GM18517 (cell line): Measurements from ENCODE around the gene EVA1A.
A peak's percentile ranks its signal among the peaks of the same experiment; 100 is the strongest.
"Not testable (repeated sequence)": the region's sequence is repeated elsewhere in the genome, so short reads cannot be mapped to it uniquely, and the experiment has no call there.

Experiments
- ATAC-seq: cut with Tn5 transposase; IDR thresholded peaks from one replicate; pipeline ENCODE4 v1.9.1; 2021; ENCODE audit warnings: mild to moderate bottlenecking, moderate library complexity; ENCODE audit not compliant: unreplicated experiment

EVA1A gene

GRCh38 chr2:75489721-75490120 lies 71.0 kb downstream of the EVA1A start:
- no peak for ATAC-seq

DNA sequence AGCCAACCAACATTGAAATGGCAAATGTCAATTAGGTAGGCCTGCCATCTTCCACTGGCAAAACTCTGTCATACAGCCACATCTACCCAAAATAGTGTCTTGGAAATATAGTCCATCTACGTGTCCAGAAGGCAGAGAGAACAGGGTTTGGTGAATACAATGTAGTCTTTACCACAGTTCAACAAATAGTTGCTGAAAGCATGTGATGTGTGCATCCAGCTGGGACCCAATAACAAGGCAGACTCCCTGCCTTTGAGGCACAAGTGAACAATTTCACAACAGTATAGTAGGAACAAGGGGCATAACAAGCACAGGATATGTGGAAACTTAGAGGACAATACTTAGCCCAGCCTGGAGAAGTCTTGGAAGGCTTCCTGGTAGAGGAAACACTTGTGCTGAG lies 72.6 kb downstream of the EVA1A start:
- ATAC-seq, result no peak

- not testable (repeated sequence) for ATAC-seq
These were observed 74.0 kb downstream of the EVA1A start for GRCh38 chr2:75486735-75487134.

GRCh38 chr2:75484840-75485239 lies 75.9 kb downstream of the EVA1A start:
- ATAC-seq, result no peak

DNA sequence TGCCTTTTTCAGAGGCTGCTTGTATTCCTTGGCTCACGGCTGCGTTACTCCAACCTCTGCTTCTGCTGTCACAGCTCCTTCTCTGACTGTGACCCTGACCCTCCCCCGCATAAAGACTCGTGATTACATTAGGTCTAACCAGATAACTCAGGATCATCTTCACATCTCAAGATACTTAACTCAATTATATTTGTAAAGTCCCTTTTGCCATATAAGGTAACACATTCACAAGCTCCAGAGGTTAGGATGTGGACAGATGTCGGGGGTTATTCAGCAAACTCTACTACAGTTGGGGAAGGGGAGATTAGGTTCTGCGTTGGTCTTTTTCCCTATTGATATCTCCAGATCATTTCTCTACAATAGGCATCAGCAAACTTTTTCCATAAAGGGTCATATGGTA lies 76.9 kb downstream of the EVA1A start:
- ATAC-seq, result no peak

DNA sequence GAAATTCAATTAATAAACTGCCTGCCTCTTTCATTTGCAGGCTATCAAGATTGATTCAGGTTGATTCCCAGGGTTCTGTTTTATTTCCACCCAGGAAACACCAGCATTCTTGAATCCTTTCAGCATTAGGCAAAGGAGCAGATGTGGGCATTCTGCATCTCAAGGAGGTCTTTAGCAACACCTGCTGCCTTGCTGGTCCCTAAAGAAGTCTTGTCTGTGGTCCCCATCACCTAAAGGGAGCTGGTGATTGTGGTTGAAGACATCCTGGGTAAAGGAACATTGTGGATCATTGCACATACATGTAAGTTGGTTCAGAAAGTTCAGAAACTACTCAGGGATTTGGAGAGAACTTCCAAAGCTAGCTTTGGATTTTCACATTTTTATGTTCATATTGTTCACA lies 78.3 kb downstream of the EVA1A start:
- ATAC-seq, result no peak

GRCh38 chr2:75480971-75481836 lies 79.5 kb downstream of the EVA1A start:
- ATAC-seq, result no peak

- ATAC-seq, result not testable (repeated sequence)
These were observed 83.0 kb downstream of the EVA1A start for GRCh38 chr2:75477696-75478095.

GRCh38 chr2:75476761-75477160 lies 84.0 kb downstream of the EVA1A start:
- no peak for ATAC-seq

- no peak for ATAC-seq
These were observed 84.8 kb downstream of the EVA1A start for GRCh38 chr2:75475976-75476375.

- ATAC-seq, result no peak
These were observed 85.7 kb downstream of the EVA1A start for GRCh38 chr2:75475049-75475448.

DNA sequence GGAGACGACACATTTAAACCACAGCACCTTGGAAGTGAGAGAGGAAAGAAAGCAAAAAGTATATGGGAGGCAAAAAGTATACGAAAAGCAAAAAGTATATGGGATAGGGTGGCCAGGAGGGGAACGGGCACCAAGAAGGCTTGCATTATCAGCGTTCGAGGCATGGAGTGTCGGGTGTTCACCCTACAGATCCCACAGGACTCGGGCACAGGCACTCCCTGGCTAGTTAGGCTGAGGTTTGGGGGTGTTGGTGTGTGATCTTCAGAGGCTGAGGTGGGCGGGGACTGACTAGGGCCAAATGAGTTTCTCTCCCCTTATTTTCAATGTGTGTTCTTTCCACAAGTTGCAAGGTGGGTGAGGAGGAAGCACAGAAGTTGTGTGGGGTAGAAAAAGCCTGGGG lies 86.6 kb downstream of the EVA1A start:
- ATAC-seq, result no peak

GRCh38 chr2:75466708-75467311 lies 93.9 kb downstream of the EVA1A start:
- no peak for ATAC-seq

DNA sequence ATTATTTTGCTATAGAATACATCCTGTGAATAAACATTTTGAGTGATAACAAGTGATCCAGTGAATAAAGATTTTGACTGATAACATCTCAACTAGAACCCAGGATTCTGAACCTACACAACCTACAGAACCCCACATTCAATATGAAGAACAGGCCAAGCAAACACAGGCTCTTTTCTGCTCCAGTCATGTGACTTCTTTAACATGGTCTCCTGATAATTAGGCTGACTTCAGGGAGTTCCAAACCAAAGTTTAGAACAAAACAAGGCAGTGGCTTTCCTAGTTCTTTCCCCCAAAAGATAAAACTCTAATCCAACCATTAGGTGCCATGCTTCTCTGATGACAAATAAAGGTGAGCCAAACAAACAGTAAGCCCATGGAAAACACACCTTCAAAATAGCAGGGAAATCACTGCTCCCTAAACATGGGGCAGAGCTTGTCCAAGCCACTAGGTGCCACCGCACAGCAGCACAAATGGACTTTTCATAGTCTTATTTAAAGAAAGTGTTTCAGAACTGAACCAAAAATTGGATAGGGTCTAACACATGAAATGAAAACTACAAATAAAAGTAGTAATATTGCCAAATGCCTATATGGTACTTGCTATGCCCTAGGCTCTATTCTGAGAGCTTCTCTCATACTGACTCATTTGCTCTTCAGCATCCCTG lies 95.3 kb downstream of the EVA1A start:
- ATAC-seq, result no peak

DNA sequence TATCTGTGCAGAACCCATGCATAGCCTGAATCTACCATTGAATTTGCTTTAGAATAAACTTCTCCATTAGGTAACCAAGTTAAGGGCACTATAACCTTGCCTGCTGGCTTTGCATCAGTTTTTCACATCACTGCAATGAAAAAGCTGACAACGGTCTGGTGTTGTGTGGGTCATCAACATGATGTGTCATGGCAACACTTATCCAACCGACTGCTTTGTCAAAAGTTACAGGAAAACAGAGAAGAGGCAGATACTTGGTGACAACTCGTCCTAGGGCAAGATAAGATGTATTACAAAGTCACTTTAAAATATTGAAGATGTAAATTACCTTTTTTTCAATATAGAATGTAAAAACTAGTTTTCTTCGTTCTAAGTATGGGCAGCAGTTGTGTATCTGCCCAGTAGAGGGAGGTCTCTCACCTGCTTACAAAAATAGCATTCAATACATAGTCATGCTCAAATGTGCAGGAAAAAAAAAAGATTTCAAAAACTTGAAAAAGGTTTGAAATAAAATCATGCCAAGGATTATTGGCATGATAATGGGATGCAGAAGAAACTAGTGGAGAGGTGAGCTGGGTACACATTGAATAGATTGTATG lies 96.3 kb downstream of the EVA1A start:
- peak; percentile 58 for ATAC-seq

DNA sequence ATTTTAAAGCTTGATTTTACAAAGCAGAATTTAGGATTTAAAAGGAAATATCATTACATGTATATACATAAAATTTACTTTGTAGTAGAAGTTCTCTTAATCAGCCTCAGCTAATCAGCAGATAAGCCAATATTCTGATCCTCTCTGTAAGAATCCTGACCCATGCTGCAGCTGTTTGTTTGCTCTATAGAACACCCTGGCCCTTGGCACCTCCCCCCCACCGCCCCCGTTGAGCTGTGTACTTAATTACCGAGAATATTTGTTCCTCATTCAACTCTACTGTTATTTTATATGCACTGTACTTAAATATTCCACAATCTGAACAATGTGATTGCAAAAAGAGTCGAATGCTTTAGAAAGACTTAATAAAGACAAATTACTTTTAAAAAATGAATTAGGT lies 98.0 kb downstream of the EVA1A start:
- ATAC-seq, result no peak

DNA sequence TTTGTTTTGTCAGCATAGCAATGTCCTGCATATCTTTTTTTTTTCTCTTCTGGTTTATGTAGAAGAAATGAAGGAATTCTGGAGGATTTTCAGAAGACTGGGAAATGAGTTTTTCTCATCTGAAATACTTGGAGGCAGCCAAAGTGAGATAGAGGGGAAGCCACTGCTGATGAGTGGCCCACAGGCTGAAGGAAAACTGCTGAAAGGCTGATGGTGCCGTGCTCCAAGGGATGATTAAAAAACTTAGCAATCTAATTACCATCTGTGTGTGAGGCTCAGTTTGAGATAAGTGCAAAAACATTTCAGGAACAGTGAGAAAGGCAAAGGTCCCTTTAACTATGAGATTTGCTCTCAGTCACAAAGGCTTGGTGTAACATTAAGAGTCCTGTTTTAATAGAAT lies 98.5 kb downstream of the EVA1A start:
- no peak for ATAC-seq

- no peak for ATAC-seq
These were observed 100.1 kb downstream of the EVA1A start for GRCh38 chr2:75460630-75461029.

DNA sequence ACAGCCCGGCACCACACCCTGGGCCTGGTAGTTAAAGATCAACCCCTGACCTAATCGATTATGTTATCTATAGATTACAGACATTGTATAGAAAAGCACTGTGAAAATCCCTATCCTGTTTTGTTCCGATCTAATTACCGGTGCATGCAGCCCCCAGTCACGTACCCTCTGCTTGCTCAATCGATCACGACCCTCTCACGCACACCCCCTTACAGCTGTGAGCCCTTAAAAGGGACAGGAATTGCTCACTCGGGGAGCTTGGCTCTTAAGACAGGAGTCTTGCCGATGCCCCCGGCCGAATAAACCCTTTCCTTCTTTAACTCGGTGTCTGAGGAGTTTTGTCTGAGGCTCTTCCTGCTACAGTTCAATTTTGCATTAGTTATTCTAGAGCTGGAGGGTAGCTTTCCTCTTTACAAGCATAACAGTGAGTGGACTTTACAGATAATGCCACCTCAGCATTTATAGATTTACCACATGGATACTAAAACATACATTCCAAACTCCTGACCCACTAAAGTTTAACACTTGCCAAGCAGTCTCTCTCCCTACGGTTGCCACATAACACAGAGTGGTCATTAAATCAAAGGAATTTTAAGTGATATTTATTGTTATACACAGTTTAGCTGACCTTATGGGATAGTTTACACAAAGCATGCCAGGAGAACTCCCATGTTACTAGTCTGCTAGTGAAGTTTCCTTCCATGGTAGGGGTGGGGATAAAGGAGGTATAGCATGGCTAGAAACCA lies 101.0 kb downstream of the EVA1A start:
- ATAC-seq, result no peak

DNA sequence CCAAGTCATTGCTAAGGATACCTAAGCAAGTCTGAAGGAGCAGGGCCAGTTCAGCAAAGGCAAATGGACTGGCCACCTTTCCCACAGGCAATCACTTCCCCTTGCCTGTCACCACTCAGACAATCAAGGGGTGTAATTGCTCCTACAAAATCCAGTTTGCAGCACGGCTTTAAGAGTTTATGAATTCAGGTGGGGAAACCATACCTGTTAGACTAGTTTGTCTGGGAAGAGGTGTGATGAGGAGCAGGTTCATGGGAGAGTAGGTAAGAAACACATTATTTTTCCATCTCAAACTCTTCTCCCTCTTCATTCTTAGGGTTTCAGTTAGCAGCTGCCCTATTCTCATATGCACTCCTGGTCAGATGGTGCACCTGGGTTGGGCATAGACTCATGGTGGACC lies 102.5 kb downstream of the EVA1A start:
- no peak for ATAC-seq

DNA sequence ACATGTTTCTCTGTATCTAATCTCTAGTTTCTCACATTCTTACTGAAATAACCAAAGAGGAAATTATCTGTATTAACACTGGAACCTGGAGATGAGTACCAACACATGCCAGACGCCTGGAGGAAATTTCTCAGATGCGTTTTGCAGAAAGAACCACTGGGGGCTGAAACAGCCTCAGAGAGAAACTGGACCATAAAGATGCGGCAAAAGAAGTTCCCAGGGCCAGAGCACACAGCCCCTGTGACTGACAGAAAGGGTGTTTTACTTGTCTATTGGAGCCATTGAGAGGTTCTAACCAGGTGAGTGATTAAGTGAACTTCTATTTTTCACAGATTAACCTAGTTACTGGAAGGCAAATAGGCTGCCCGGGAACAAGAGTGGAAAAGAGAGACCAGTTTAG lies 103.9 kb downstream of the EVA1A start:
- no peak for ATAC-seq
